ENCODE data around the gene PTPRN2.
"Not testable (repeated sequence)": the region's sequence is repeated elsewhere in the genome, so short reads cannot be mapped to it uniquely, and the experiment has no call there.

PTPRN2 gene

GRCh38 chr7:157997080-157997440 is 590.6 kb downstream of the PTPRN2 start:
- no peak for DNase-seq

GRCh38 chr7:157996359-157997079 is 591.1 kb downstream of the PTPRN2 start:
- DNase-seq, result no peak

- DNase-seq, result no peak
Observed at GRCh38 chr7:157995815-157996214, 591.8 kb downstream of the PTPRN2 start.

GRCh38 chr7:157994319-157994718 is 593.3 kb downstream of the PTPRN2 start:
- DNase-seq, result no peak

- no peak for DNase-seq
Observed at GRCh38 chr7:157993406-157994105, 594.1 kb downstream of the PTPRN2 start.

- DNase-seq, result no peak
Observed at GRCh38 chr7:157992511-157993160, 595.0 kb downstream of the PTPRN2 start.

GRCh38 chr7:157991761-157992160 is 595.9 kb downstream of the PTPRN2 start:
- DNase-seq, result no peak

- DNase-seq, result no peak
Observed at GRCh38 chr7:157991351-157991750, 596.3 kb downstream of the PTPRN2 start.

- DNase-seq, result no peak
Observed at GRCh38 chr7:157990881-157991250, 596.8 kb downstream of the PTPRN2 start.

GRCh38 chr7:157990226-157990880 is 597.3 kb downstream of the PTPRN2 start:
- no peak for DNase-seq

GRCh38 chr7:157989589-157989988 is 598.0 kb downstream of the PTPRN2 start:
- DNase-seq, result no peak

- no peak for DNase-seq
Observed at GRCh38 chr7:157987906-157988305, 599.7 kb downstream of the PTPRN2 start.

- DNase-seq, result no peak
Observed at GRCh38 chr7:157986051-157986450, 601.6 kb downstream of the PTPRN2 start.

- DNase-seq, result no peak
Observed at GRCh38 chr7:157985636-157986035, 602.0 kb downstream of the PTPRN2 start.

- no peak for DNase-seq
Observed at GRCh38 chr7:157984423-157985163, 603.0 kb downstream of the PTPRN2 start.

- no peak for DNase-seq
Observed at GRCh38 chr7:157983502-157984422, 603.9 kb downstream of the PTPRN2 start.

- no peak for DNase-seq
Observed at GRCh38 chr7:157981778-157982177, 605.8 kb downstream of the PTPRN2 start.

GRCh38 chr7:157980774-157981173 is 606.8 kb downstream of the PTPRN2 start:
- DNase-seq, result no peak

- DNase-seq, result not testable (repeated sequence)
Observed at GRCh38 chr7:157980341-157980731, 607.3 kb downstream of the PTPRN2 start.

GRCh38 chr7:157979636-157980340 is 607.8 kb downstream of the PTPRN2 start:
- DNase-seq, result no peak

- no peak for DNase-seq
Observed at GRCh38 chr7:157978766-157979165, 608.9 kb downstream of the PTPRN2 start.
